ENCODE data around the gene TBC1D8B. TPM values are rescaled to one million over a fixed set of nuclear protein-coding genes. Genes with fewer than 3 reads are reported as not detected.

TBC1D8B gene
- total and polyA plus RNA-seq, 2 of the 8 experiments (the other 6 are each of a cell fraction or from before 2014, with no cell fraction given), result 0.91 to 8.4 TPM

- Histone ChIP-seq H2BK12ac (ENCODE audit: low read depth, low read length) (no peak overlapping the region), H2BK15ac (ENCODE audit: low read length) (no peak overlapping the region), H3K4me2 (ENCODE audit: insufficient read depth in 1 of 2, low read depth in 2 of 2, low read length in 2 of 2) (no peak overlapping the region), H2AK5ac (ENCODE audit: low read depth, low read length) (no peak overlapping the region), H3K9ac (replicated peaks in 1 of 4; ENCODE audit: extremely low read depth in 1 of 4, low read depth in 3 of 4, low read length in 3 of 4) (no peak overlapping the region), H3K14ac (ENCODE audit: insufficient read length) (no peak overlapping the region), H2BK120ac (replicated peaks; ENCODE audit: low read depth, low read length) (no peak overlapping the region), H3K4me3 (ENCODE audit: extremely low read depth in 1 of 4, insufficient read depth in 2 of 4, low read depth in 3 of 4, low read length in 4 of 4) (no peak overlapping the region), H3K56ac (replicated peaks; ENCODE audit: insufficient read length, low read depth, low read length) (no peak overlapping the region), H3K27ac (ENCODE audit: low read depth, low read length) (no peak overlapping the region), H3K36me3 (ENCODE audit: control insufficient read depth in 2 of 4, insufficient read depth in 4 of 4, low read length in 3 of 4) (no peaks in the 10 kb centered on the region), H3K18ac (ENCODE audit: extremely low read depth, low read length) (no peak overlapping the region), H4K5ac (ENCODE audit: insufficient read length, low read depth, low read length) (no peak overlapping the region), H2BK5ac (ENCODE audit: low read depth, low read length) (no peak overlapping the region), H3K9me3 (ENCODE audit: insufficient read depth in 2 of 2, low read depth in 1 of 2, low read length in 1 of 2) (no peaks in the 10 kb centered on the region), H3K23ac (ENCODE audit: insufficient read length) (no peak overlapping the region), H3K4ac (replicated peaks; ENCODE audit: insufficient read length, low read depth, low read length) (no peak overlapping the region), H3K27me3 (replicated peaks in 1 of 4; ENCODE audit: control insufficient read depth in 3 of 4, extremely low read depth in 1 of 4, insufficient read depth in 3 of 4, low read length in 3 of 4) (no peaks in the 10 kb centered on the region), H3K79me2 (ENCODE audit: control insufficient read depth in 1 of 2, insufficient read depth in 2 of 2, low read length in 2 of 2) (no peaks in the 10 kb centered on the region), H4K91ac (replicated peaks; ENCODE audit: insufficient read length, low read length) (no peak overlapping the region), H2BK20ac (ENCODE audit: low read length) (no peak overlapping the region), H3K23me2 (ENCODE audit: low read depth, low read length) (no peaks in the 10 kb centered on the region), H4K8ac (ENCODE audit: extremely low read depth, insufficient read depth, low read length) (no peak overlapping the region), H3K4me1 (replicated peaks in 1 of 4; ENCODE audit: control insufficient read depth in 3 of 4, insufficient read depth in 4 of 4, low read length in 3 of 4) (peaks cover 0 to 12% (median 4%) of the 10 kb centered on the region in 4 experiments; a peak in 4 of 7 replicates), H2AFZ (ENCODE audit: low read length) (no peak overlapping the region), H4K20me1 (replicated peaks in 1 of 2; ENCODE audit: control insufficient read depth in 1 of 2, insufficient read depth in 2 of 2, low read length in 2 of 2) (no peaks in the 10 kb centered on the region), H3K79me1 (ENCODE audit: low read depth, low read length) (no peaks in the 10 kb centered on the region)
- FAIRE-seq (no peak), DNase-seq (ENCODE audit: low read depth in 1 of 2, low spot score in 2 of 2) (no peak)
- ChIA-PET POLR2A (ENCODE audit: partially characterized antibody) (no interaction called here), CTCF (ENCODE audit: partially characterized antibody) (interaction anchor here (0.7 kb wide), 2 partner anchors 45 to 478 kb away, joined by 3 read pairs; no protein-coding TSS in a partner anchor)
- 87% methylated on average over 1 of the region's 1 CpG; no CpG with 5 or more reads in 1 of the 2 experiments for WGBS, 2 experiments (ENCODE audit: extremely low coverage in 1 of 2, insufficient coverage in 1 of 2, insufficient read length in 1 of 2, insufficient replicate concordance in 2 of 2, low coverage in 1 of 2, low lambda C conversion rate in 2 of 2, missing lambda C conversion rate in 1 of 2)
- TF ChIP-seq EZH2 (IDR thresholded peaks at IDR 0.05; ENCODE audit: low read depth, low read length, severe bottlenecking) (no peak), GABPA (IDR thresholded peaks at IDR 0.05; ENCODE audit: borderline replicate concordance, insufficient read depth, low read length) (no peak)
Observed at GRCh38 chrX:106780664-106781377, 21.7 kb upstream of the TBC1D8B start.

Data from H1 (cell line).